ENCODE measurements around the gene SNED1. TPM values are rescaled to one million over a fixed set of nuclear protein-coding genes. Genes with fewer than 3 reads are reported as not detected.
"Not testable (repeated sequence)": the region's sequence is repeated elsewhere in the genome, so short reads cannot be mapped to it uniquely, and the experiment has no call there.

Gene SNED1
- total RNA-seq, 1 experiment from 2014 or later, result 2.8 TPM

DNA sequence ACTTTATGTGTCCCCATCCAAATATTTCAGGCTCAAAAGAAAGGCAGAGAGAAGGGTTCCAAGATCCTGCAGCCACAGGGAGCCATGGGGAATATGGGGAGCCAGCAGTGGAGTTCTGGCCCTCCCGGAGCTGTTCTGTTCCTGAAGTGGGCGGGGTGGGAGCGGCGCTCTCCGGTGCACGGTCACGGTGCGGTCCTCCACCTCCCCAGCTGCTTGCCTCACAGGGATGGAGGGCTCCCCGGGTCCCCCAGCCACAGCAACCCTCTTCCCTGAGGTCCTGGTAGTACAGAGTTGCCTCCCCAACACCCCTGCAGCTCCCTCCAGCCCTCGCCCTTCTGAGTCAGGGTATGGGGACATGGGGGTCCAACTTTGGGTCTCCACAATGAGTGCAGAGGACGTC lies 26.2 kb upstream of the SNED1 start:
- H3K9me3 ChIP-seq (ENCODE audit: insufficient read depth, low read depth), result no peaks in the 10 kb centered on the region
- no peaks in the 10 kb centered on the region for H3K36me3 ChIP-seq (ENCODE audit: low read depth)
- no peaks in the 10 kb centered on the region for H3K4me1 ChIP-seq (replicated peaks; ENCODE audit: insufficient read depth)
- no peak overlapping the region for H3K4me2 ChIP-seq
- H3K4me3 ChIP-seq, result no peak overlapping the region
- BruUV-seq (replicated peaks), result no TSS peak
- no peaks in the 10 kb centered on the region for H4K20me1 ChIP-seq (ENCODE audit: insufficient read depth)
- no peaks in the 10 kb centered on the region for H3K79me2 ChIP-seq (ENCODE audit: low read depth)
- DNase-seq, result no peak
- no peaks in the 10 kb centered on the region for H3F3A ChIP-seq (ENCODE audit: insufficient read depth, low read depth)
- H2AFZ ChIP-seq, result no peak overlapping the region
- no peaks in the 10 kb centered on the region for H3K9me2 ChIP-seq (ENCODE audit: insufficient read depth)
- intact Hi-C loops (cut with micrococcal nuclease; ENCODE audit: unreplicated experiment), result no loop called here
- CTCF ChIA-PET, result no interaction called here
- no peak for TF ChIP-seq EZH2 (IDR thresholded peaks at IDR 0.05; ENCODE audit: low read depth)
- TF ChIP-seq, protein P1, sequence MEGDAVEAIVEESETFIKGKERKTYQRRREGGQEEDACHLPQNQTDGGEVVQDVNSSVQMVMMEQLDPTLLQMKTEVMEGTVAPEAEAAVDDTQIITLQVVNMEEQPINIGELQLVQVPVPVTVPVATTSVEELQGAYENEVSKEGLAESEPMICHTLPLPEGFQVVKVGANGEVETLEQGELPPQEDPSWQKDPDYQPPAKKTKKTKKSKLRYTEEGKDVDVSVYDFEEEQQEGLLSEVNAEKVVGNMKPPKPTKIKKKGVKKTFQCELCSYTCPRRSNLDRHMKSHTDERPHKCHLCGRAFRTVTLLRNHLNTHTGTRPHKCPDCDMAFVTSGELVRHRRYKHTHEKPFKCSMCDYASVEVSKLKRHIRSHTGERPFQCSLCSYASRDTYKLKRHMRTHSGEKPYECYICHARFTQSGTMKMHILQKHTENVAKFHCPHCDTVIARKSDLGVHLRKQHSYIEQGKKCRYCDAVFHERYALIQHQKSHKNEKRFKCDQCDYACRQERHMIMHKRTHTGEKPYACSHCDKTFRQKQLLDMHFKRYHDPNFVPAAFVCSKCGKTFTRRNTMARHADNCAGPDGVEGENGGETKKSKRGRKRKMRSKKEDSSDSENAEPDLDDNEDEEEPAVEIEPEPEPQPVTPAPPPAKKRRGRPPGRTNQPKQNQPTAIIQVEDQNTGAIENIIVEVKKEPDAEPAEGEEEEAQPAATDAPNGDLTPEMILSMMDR (conservative IDR thresholded peaks at IDR 0.05), result no peak
- POLR2A ChIA-PET (ENCODE audit: unreplicated experiment), result no interaction called here
- peaks cover 49% of the 10 kb centered on the region for H3K27me3 ChIP-seq (ENCODE audit: insufficient read depth, low read depth)
- no peak overlapping the region for H3K27ac ChIP-seq

DNA sequence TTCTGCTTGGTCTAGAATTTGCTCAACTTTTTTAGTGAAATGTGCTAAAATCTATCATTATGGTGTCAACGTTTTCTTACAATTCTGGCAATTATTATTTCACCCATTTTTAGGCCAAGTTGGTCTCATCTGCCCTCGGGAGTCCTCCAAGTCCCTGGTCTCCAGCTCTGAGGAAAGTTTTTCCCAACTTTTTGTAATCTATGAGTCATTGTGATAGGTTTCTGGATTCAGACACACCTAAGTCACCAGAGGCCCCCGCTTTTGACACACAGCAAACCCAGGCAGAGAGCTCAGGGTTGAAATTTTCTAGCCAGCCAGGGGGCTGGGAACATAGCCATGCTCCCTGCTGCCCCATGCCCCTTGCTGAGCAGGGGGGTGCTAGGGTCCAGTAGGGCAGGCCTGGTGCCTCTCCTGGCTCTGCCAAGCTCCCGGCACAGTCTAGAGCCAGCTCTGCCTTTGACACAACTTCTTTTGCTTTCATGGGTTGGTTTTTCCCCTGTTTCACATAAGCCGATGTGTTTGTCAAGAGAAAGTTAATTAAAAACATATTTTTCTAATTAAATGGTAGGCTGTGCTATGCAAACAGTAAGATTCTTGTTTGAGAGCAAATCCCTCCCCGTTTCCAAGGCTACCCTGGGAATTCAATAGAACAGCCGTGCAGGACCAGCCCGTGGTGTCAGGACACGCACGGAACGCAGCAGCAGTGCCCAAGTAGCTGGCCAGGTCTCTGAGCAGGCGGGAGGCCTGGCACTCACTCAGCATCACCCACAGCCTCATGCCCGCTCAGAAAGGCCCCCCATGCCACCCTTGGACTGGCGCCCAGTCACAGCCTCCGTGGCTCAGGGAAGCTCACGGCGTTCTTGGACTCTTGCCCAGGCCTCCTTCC lies 25.5 kb upstream of the SNED1 start:
- ChIA-PET POLR2A (ENCODE audit: unreplicated experiment) (interaction anchor here (0.5 to 0.6 kb wide), 2 partner anchors 79 to 772 kb away, joined by 3 read pairs; no protein-coding TSS in a partner anchor), CTCF (no interaction called here)
- Histone ChIP-seq H3K4me2 (no peak overlapping the region), H2AFZ (no peak overlapping the region), H4K20me1 (ENCODE audit: insufficient read depth) (no peaks in the 10 kb centered on the region), H3K27me3 (ENCODE audit: insufficient read depth, low read depth) (peaks cover 49% of the 10 kb centered on the region), H3K27ac (no peak overlapping the region), H3K4me3 (no peak overlapping the region), H3K9me2 (ENCODE audit: insufficient read depth) (no peaks in the 10 kb centered on the region), H3K9me3 (ENCODE audit: insufficient read depth, low read depth) (no peaks in the 10 kb centered on the region), H3K79me2 (ENCODE audit: low read depth) (no peaks in the 10 kb centered on the region), H3K4me1 (replicated peaks; ENCODE audit: insufficient read depth) (no peaks in the 10 kb centered on the region), H3F3A (ENCODE audit: insufficient read depth, low read depth) (no peaks in the 10 kb centered on the region), H3K36me3 (ENCODE audit: low read depth) (no peaks in the 10 kb centered on the region)
- TF ChIP-seq EZH2 (IDR thresholded peaks at IDR 0.05; ENCODE audit: low read depth), result no peak
- TF ChIP-seq, protein P1 (conservative IDR thresholded peaks at IDR 0.05), result no peak
- intact Hi-C loops (cut with micrococcal nuclease; ENCODE audit: unreplicated experiment), result no loop called here
- no TSS peak for BruUV-seq (replicated peaks)
- no peak for DNase-seq

DNA sequence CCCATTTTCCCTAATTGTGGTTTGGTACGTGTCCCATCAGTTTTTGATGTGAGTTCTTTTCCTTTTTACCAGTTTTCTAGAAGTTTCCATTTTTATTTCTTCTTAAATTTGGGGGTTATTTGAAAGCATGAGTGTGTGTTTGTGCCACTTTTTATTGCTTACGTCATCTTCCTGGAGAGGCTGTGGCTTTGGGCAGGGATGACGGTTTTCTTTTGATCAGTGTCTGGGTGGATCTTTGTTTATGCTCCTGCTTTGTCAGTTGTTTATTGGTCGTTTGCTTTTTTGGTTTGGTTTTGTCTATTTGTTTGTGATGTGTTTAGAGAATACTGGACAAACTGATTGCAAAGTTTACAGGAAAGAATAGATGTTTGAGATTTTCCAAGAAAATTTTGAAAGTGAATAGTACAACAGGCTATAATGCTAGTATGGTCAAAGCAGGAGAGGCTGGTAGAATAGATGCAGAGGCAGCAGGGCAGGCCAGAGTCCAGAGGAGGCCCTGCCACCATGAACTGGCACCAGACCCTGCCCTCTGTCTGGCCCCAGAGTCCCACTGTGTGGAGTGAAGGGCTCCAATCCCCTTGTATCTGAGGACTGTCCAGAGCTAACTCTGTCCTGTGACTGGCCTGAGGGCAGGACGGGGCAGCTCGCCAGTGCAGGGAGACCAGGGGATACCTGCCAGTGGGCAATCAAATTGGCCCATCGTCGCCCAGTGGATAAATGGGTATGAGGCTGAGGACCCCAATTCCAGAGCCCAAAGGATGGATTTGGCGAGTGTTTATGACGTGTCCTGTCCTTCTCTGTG lies 23.4 kb upstream of the SNED1 start:
- BruUV-seq (replicated peaks), result no TSS peak
- DNase-seq, result no peak
- H3K4me3 ChIP-seq, result no peak overlapping the region
- H3K79me2 ChIP-seq (ENCODE audit: low read depth), result no peaks in the 10 kb centered on the region
- H3K4me1 ChIP-seq (replicated peaks; ENCODE audit: insufficient read depth), result no peaks in the 10 kb centered on the region
- no peak overlapping the region for H3K4me2 ChIP-seq
- H3K27me3 ChIP-seq (ENCODE audit: insufficient read depth, low read depth), result peaks cover 49% of the 10 kb centered on the region
- H3K9me2 ChIP-seq (ENCODE audit: insufficient read depth), result no peaks in the 10 kb centered on the region
- TF ChIP-seq EZH2 (IDR thresholded peaks at IDR 0.05; ENCODE audit: low read depth), result no peak
- TF ChIP-seq, protein P1 (conservative IDR thresholded peaks at IDR 0.05), result no peak
- no peak overlapping the region for H2AFZ ChIP-seq
- H3K36me3 ChIP-seq (ENCODE audit: low read depth), result no peaks in the 10 kb centered on the region
- H3F3A ChIP-seq (ENCODE audit: insufficient read depth, low read depth), result no peaks in the 10 kb centered on the region
- ChIA-PET CTCF (no interaction called here), POLR2A (ENCODE audit: unreplicated experiment) (no interaction called here)
- H3K27ac ChIP-seq, result no peak overlapping the region
- no peaks in the 10 kb centered on the region for H4K20me1 ChIP-seq (ENCODE audit: insufficient read depth)
- H3K9me3 ChIP-seq (ENCODE audit: insufficient read depth, low read depth), result no peaks in the 10 kb centered on the region
- intact Hi-C loops (cut with micrococcal nuclease; ENCODE audit: unreplicated experiment), result no loop called here

DNA sequence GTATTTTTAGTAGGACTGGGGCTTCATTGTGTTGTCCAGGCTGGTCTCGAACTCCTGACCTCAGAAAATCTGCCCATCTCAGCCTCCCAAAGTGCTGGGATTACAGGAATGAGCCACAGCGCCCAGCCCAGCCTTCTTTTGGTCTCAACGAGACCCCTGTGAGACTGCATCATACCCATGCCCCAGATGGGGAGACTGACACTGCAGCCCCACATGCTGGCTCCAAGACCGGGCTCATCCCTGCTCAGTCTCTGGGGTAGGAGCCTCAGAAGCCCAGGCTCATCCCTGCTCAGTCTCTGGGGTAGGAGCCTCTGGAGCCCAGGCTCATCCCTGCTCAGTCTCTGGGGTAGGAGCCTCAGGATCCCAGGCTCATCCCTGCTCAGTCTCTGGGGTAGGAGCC lies 22.5 kb upstream of the SNED1 start:
- H3F3A ChIP-seq (ENCODE audit: insufficient read depth, low read depth); H3K9me2 ChIP-seq (ENCODE audit: insufficient read depth); H3K27ac ChIP-seq; H3K4me1 ChIP-seq (replicated peaks; ENCODE audit: insufficient read depth); intact Hi-C loops (cut with micrococcal nuclease; ENCODE audit: unreplicated experiment); H4K20me1 ChIP-seq (ENCODE audit: insufficient read depth); H3K36me3 ChIP-seq (ENCODE audit: low read depth); CTCF ChIA-PET; H3K79me2 ChIP-seq (ENCODE audit: low read depth); DNase-seq; BruUV-seq (replicated peaks); H2AFZ ChIP-seq; POLR2A ChIA-PET (ENCODE audit: unreplicated experiment); H3K4me3 ChIP-seq; H3K4me2 ChIP-seq; H3K9me3 ChIP-seq (ENCODE audit: insufficient read depth, low read depth): not testable (repeated sequence)
- peaks cover 48% of the 10 kb centered on the region for H3K27me3 ChIP-seq (ENCODE audit: insufficient read depth, low read depth)

Measured in PC-9 (cell line).